ENCODE data around the gene TSSK6.

The TSSK6 gene

GRCh38 chr19:19502808-19503602, 12.3 kb downstream of the TSSK6 start:
- in situ Hi-C loops (cut with MboI; ENCODE audit: low sequenced_read_pairs, unreplicated experiment), result no loop called here
- no peak for DNase-seq (ENCODE audit: low spot score)

GRCh38 chr19:19502281-19502680, 13.1 kb downstream of the TSSK6 start:
- in situ Hi-C loops (cut with MboI; ENCODE audit: low sequenced_read_pairs, unreplicated experiment), result no loop called here
- no peak for DNase-seq (ENCODE audit: low spot score)

More at GRCh38 chr19:19502808-19503602, 12.3 kb downstream of the TSSK6 start:
- no peak for TF ChIP-seq CTCF (IDR thresholded peaks at IDR 0.05; ENCODE audit: borderline replicate concordance, control extremely low read depth, extremely low read depth, insufficient read depth, missing control alignments)

GRCh38 chr19:19501798-19502197, 13.6 kb downstream of the TSSK6 start:
- no peak for DNase-seq (ENCODE audit: low spot score)
- no peak for TF ChIP-seq CTCF (IDR thresholded peaks at IDR 0.05; ENCODE audit: borderline replicate concordance, control extremely low read depth, extremely low read depth, insufficient read depth, missing control alignments)
- in situ Hi-C loops (cut with MboI; ENCODE audit: low sequenced_read_pairs, unreplicated experiment), result no loop called here

More at GRCh38 chr19:19502281-19502680, 13.1 kb downstream of the TSSK6 start:
- no peak for TF ChIP-seq CTCF (IDR thresholded peaks at IDR 0.05; ENCODE audit: borderline replicate concordance, control extremely low read depth, extremely low read depth, insufficient read depth, missing control alignments)

- no peak for TF ChIP-seq CTCF (IDR thresholded peaks at IDR 0.05; ENCODE audit: borderline replicate concordance, control extremely low read depth, extremely low read depth, insufficient read depth, missing control alignments)
- no peak for DNase-seq (ENCODE audit: low spot score)
- in situ Hi-C loops (cut with MboI; ENCODE audit: low sequenced_read_pairs, unreplicated experiment), result no loop called here
Observed at GRCh38 chr19:19500975-19501644, 14.2 kb downstream of the TSSK6 start.

GRCh38 chr19:19499272-19499995, 15.9 kb downstream of the TSSK6 start:
- no peak for TF ChIP-seq CTCF (IDR thresholded peaks at IDR 0.05; ENCODE audit: borderline replicate concordance, control extremely low read depth, extremely low read depth, insufficient read depth, missing control alignments)
- DNase-seq (ENCODE audit: low spot score), result no peak
- in situ Hi-C loops (cut with MboI; ENCODE audit: low sequenced_read_pairs, unreplicated experiment), result loop anchor here (25.0 kb wide), 1 partner anchor 312 kb away; the partner anchor contains the start of genes BORCS8 and RFXANK

- TF ChIP-seq CTCF (IDR thresholded peaks at IDR 0.05; ENCODE audit: borderline replicate concordance, control extremely low read depth, extremely low read depth, insufficient read depth, missing control alignments), result no peak
- in situ Hi-C loops (cut with MboI; ENCODE audit: low sequenced_read_pairs, unreplicated experiment), result loop anchor here (25.0 kb wide), 1 partner anchor 311 kb away; the partner anchor contains the start of genes BORCS8 and RFXANK
Observed at GRCh38 chr19:19498255-19498991, 16.9 kb downstream of the TSSK6 start.

More at GRCh38 chr19:19498255-19498991, 16.9 kb downstream of the TSSK6 start:
- no peak for DNase-seq (ENCODE audit: low spot score)
